ENCODE measurements around the gene PCDHB14. TPM values are rescaled to one million over a fixed set of nuclear protein-coding genes. Genes with fewer than 3 reads are reported as not detected.

PCDHB14 gene
- total and polyA plus RNA-seq, 8 donors, result 1.9 to 2.9 (median 2.4) TPM

DNA sequence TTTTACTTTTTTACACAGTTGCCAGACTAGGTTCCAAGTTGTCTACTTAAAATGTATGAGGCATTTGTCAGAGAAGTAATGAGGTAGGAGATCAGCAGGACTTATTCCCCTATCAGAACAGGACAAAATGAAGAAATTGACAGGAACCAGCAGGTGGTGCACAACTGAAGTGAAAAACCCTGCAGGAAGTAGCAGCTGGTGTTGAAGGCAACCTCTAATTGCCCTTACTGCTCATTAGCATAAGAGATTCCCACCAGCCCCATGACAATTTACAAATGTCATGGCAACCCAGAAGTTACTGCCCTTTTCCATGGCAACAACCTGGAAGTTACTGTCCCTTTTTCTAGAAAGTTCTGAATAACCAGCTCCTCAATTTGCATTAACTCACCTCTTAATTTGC, 27.4 kb downstream of the PCDHB14 start:
- intact Hi-C loops (cut with DNase I), result no loop called here
- ATAC-seq (no peak), FAIRE-seq (no peak), DNase-seq (no peak)
- no peak for TF ChIP-seq CTCF (IDR thresholded peaks at IDR 0.05)
- no peaks in the 10 kb centered on the region for H3K4me1 ChIP-seq
- no peak overlapping the region for H3K4me3 ChIP-seq
- no peaks in the 10 kb centered on the region for H3K36me3 ChIP-seq
- no peak overlapping the region for H3K27ac ChIP-seq
- no peaks in the 10 kb centered on the region for H3K27me3 ChIP-seq
- peaks cover 0 to 7% (median 0%) of the 10 kb centered on the region in 4 donors for H3K9me3 ChIP-seq

- no peak for TF ChIP-seq CTCF (IDR thresholded peaks at IDR 0.05)
- H3K27ac ChIP-seq, result no peak overlapping the region
- H3K36me3 ChIP-seq, result no peaks in the 10 kb centered on the region
- ATAC-seq (no peak), DNase-seq (no peak), FAIRE-seq (peak; percentile 5)
- no peaks in the 10 kb centered on the region for H3K27me3 ChIP-seq
- H3K4me1 ChIP-seq, result no peaks in the 10 kb centered on the region
- intact Hi-C loops (cut with DNase I), result no loop called here
- H3K9me3 ChIP-seq, result peaks cover 0 to 13% (median 8%) of the 10 kb centered on the region in 4 donors
- H3K4me3 ChIP-seq, result no peak overlapping the region
Measured at GRCh38 chr5:141258464-141258863, 35.3 kb downstream of the PCDHB14 start.

- intact Hi-C loops (cut with DNase I), result no loop called here
- TF ChIP-seq CTCF (IDR thresholded peaks at IDR 0.05), result no peak
- no peak overlapping the region for H3K4me3 ChIP-seq
- H3K27ac ChIP-seq, result no peak overlapping the region
- DNase-seq, result no peak
- peaks cover 0 to 13% (median 9%) of the 10 kb centered on the region in 4 donors for H3K9me3 ChIP-seq
- ATAC-seq, result no peak
- H3K4me1 ChIP-seq, result no peaks in the 10 kb centered on the region
- H3K27me3 ChIP-seq, result no peaks in the 10 kb centered on the region
- H3K36me3 ChIP-seq, result no peaks in the 10 kb centered on the region
- no peak for FAIRE-seq
Measured at GRCh38 chr5:141258948-141259347, 35.8 kb downstream of the PCDHB14 start.

DNA sequence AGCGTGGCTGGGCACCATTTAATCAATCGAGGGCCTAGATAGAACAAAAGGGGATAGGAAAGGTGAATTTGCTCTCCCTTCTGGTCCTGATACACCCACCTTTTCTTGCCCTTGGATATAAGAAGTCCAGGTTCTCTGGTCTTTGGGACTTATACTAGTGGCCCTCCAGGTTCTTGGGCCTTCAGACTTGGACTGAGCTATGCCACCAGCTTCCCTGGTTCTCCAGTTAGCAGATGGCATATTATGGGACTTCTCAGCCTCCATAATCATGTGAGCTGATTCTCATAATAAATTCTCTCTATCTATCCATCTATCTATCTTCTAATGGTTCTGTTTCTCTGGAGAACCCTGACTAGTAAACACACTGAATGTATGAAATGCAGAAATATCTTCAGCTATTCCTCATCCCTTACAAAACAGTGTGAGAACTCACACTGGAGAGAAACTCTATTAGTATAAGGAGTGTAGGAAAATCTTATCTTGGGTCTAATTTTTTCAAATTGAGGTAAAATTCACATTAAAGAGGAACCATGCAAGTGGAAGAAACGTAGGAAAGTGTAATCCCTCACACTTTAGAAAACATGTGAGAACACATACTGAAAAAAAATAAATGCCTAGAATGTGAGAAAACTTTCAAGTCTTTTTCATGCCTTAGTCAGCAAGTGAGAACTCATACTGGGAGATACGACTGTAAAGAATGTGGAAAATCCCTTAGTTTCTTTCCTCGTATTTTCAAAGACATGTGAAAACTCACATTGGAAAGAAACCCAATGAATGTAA, 37.5 kb downstream of the PCDHB14 start:
- no peaks in the 10 kb centered on the region for H3K36me3 ChIP-seq
- 70 to 76% methylated on average over 5 of the region's 5 CpGs for WGBS, 2 donors
- H3K27ac ChIP-seq, result no peak overlapping the region
- FAIRE-seq (no peak), DNase-seq (no peak), ATAC-seq (no peak)
- no peaks in the 10 kb centered on the region for H3K4me1 ChIP-seq
- no peaks in the 10 kb centered on the region for H3K27me3 ChIP-seq
- H3K4me3 ChIP-seq, result no peak overlapping the region
- no peak for TF ChIP-seq CTCF (IDR thresholded peaks at IDR 0.05)
- H3K9me3 ChIP-seq, result peaks cover 0 to 18% (median 8%) of the 10 kb centered on the region in 4 donors
- intact Hi-C loops (cut with DNase I), result no loop called here

- FAIRE-seq (no peak), DNase-seq (no peak), ATAC-seq (no peak)
- Histone ChIP-seq H3K9me3 (peaks cover 0 to 24% (median 8%) of the 10 kb centered on the region in 4 donors), H3K27ac (no peak overlapping the region), H3K4me1 (no peaks in the 10 kb centered on the region), H3K4me3 (no peak overlapping the region), H3K36me3 (no peaks in the 10 kb centered on the region), H3K27me3 (no peaks in the 10 kb centered on the region)
- 72 to 77% methylated on average over 1 of the region's 1 CpG for WGBS, 2 donors
- TF ChIP-seq CTCF (IDR thresholded peaks at IDR 0.05), result no peak
- intact Hi-C loops (cut with DNase I), result no loop called here
Measured at GRCh38 chr5:141261238-141261546, 38.0 kb downstream of the PCDHB14 start.
